HepG2 (cell line): Measurements from ENCODE around the gene VDR. TPM values are rescaled to one million over a fixed set of nuclear protein-coding genes. Genes with fewer than 3 reads are reported as not detected.

Source experiments
- ELF4 ChIP-seq: sonication (generic); formaldehyde crosslinking; IDR thresholded peaks from 2 replicates; pipeline ENCODE4 v1.5.0; 2020; ENCODE audit warnings: missing genetic modification reagents, mild to moderate bottlenecking, moderate library complexity, borderline replicate concordance
- HNF1B ChIP-seq: sonication (generic); formaldehyde crosslinking; IDR thresholded peaks from 2 replicates; pipeline ENCODE4 v1.5.1; 2020; ENCODE audit warnings: mild to moderate bottlenecking, moderate library complexity, missing genetic modification reagents
- IRF1 ChIP-seq: sonication (generic); formaldehyde crosslinking; IDR thresholded peaks from 2 replicates; pipeline ENCODE4 v1.4.0; 2020; ENCODE audit warnings: low read depth, mild to moderate bottlenecking, missing genetic modification reagents
- KDM5A ChIP-seq: fragments of 200-600 bp; sonication (generic); IDR thresholded peaks from 2 replicates; pipeline ENCODE4 v1.7.0; 2018; ENCODE audit warnings: antibody characterized with exemption, mild to moderate bottlenecking, low read length, borderline replicate concordance
- KLF11 ChIP-seq: IDR thresholded peaks from 2 replicates; pipeline ENCODE4 v1.6.1; 2016; ENCODE audit warnings: missing compliant biosample characterization
- LRRFIP1 ChIP-seq: sonication (generic); formaldehyde crosslinking; conservative IDR thresholded peaks from 2 replicates; pipeline ENCODE4 v1.4.0; 2020; ENCODE audit warnings: missing genetic modification reagents
- NKX3-1 ChIP-seq: sonication (generic); formaldehyde crosslinking; IDR thresholded peaks from 2 replicates; pipeline ENCODE4 v1.5.0; 2020; ENCODE audit warnings: missing genetic modification reagents
- PHF5A ChIP-seq: IDR thresholded peaks from one replicate; pipeline ENCODE4 v1.6.1; 2018; ENCODE audit warnings: low read depth, missing genetic modification reagents; ENCODE audit not compliant: unreplicated experiment
- PTBP1 ChIP-seq: fragments of 200-400 bp; formaldehyde crosslinking; IDR thresholded peaks from 2 replicates; pipeline ENCODE4 v1.6.1; 2018; ENCODE audit warnings: low read length, low read depth; ENCODE audit not compliant: poor library complexity, severe bottlenecking
- UBTF ChIP-seq: sonication (generic); formaldehyde crosslinking; IDR thresholded peaks from 2 replicates; pipeline ENCODE4 v1.4.0; 2020; ENCODE audit warnings: mild to moderate bottlenecking, missing genetic modification reagents
- ZBTB38 ChIP-seq: sonication (generic); formaldehyde crosslinking; IDR thresholded peaks from 2 replicates; pipeline ENCODE4 v1.5.1; 2020; ENCODE audit warnings: mild to moderate bottlenecking, missing genetic modification reagents
- ZEB1 ChIP-seq: IDR thresholded peaks from 2 replicates; pipeline ENCODE4 v1.6.1; 2012; ENCODE audit warnings: mild to moderate bottlenecking, low read depth, inconsistent platforms; ENCODE audit not compliant: insufficient replicate concordance
- ZNF230 ChIP-seq: sonication (generic); formaldehyde crosslinking; IDR thresholded peaks from 2 replicates; pipeline ENCODE4 v1.4.0; 2020; ENCODE audit warnings: mild to moderate bottlenecking, missing genetic modification reagents
- ZNF501 ChIP-seq: sonication (generic); formaldehyde crosslinking; IDR thresholded peaks from 2 replicates; pipeline ENCODE4 v1.5.1; 2020; ENCODE audit warnings: mild to moderate bottlenecking, moderate library complexity, missing genetic modification reagents
- ZNF616 ChIP-seq: sonication (generic); formaldehyde crosslinking; IDR thresholded peaks from 2 replicates; pipeline ENCODE4 v1.5.0; 2020; ENCODE audit warnings: low read depth, mild to moderate bottlenecking, missing genetic modification reagents
- ZNF619 ChIP-seq: sonication (generic); formaldehyde crosslinking; IDR thresholded peaks from 2 replicates; pipeline ENCODE4 v1.4.0; 2020; ENCODE audit warnings: mild to moderate bottlenecking, missing genetic modification reagents
- ZNF704 ChIP-seq: sonication (generic); formaldehyde crosslinking; IDR thresholded peaks from 2 replicates; pipeline ENCODE4 v1.8.1; 2023; ENCODE audit warnings: mild to moderate bottlenecking, inconsistent platforms, moderate library complexity, missing genetic modification reagents, borderline replicate concordance
- ZNF781 ChIP-seq: sonication (generic); formaldehyde crosslinking; IDR thresholded peaks from 2 replicates; pipeline ENCODE4 v1.5.1; 2020; ENCODE audit warnings: borderline replicate concordance, mild to moderate bottlenecking, missing genetic modification reagents; ENCODE audit errors: not compliant biosample characterization
- ZUFSP ChIP-seq: sonication (generic); formaldehyde crosslinking; IDR thresholded peaks from 2 replicates; pipeline ENCODE4 v1.9.0; 2021; ENCODE audit warnings: missing genetic modification reagents, mild to moderate bottlenecking, borderline replicate concordance
- polyA plus RNA-seq, 8 experiments: library from polyadenylated mRNA; depleted of rRNA in 3 of 8; stranded (reverse) in 7 of 8; unstranded in 1 of 8; fragments of >200 nt; fragmentation: Illumina TruSeq in 4 of 8; extraction: Trizol in 4 of 8; gene quantifications; 2 replicates each; pipeline versions ENCODE4 v1.2.1 to v1.2.3, GENCODE V29; 2011 to 2016; ENCODE audit warnings: low read depth in 4 of 8, missing spikeins in 1 of 8, mixed read lengths in 1 of 8; ENCODE audit not compliant: insufficient read depth in 1 of 8
- total RNA-seq, 5 experiments: library from RNA; depleted of rRNA; stranded (reverse); fragments of >200 nt; fragmentation: Illumina TruSeq; extraction: Trizol; gene quantifications; 2 replicates each; pipeline ENCODE4 v1.2.3, GENCODE V29; 2016; ENCODE audit warnings: low read depth in 1 of 5

Gene VDR
- total and polyA plus RNA-seq, 2 of the 13 experiments (the other 11 are each of a cell fraction or from before 2014, with no cell fraction given): 0.08 to 0.33 TPM

GRCh38 chr12:47852096-47852571, 52.7 kb downstream of the VDR start (continued):
- TF ChIP-seq ZNF704 (CRISPR knock-in tag): no peak
- TF ChIP-seq UBTF (CRISPR knock-in tag): no peak
- no peak for TF ChIP-seq ELF4 (CRISPR knock-in tag)
- TF ChIP-seq ZUFSP (CRISPR knock-in tag): no peak
- TF ChIP-seq ZEB1: no peak
- no peak for TF ChIP-seq ZNF619 (CRISPR knock-in tag)
- TF ChIP-seq NKX3-1 (CRISPR knock-in tag): no peak
- TF ChIP-seq LRRFIP1: no peak
- TF ChIP-seq HNF1B (CRISPR knock-in tag): peak; percentile 57; the same call in 1 of the 2 replicates
- TF ChIP-seq ZNF230 (CRISPR knock-in tag): no peak
- TF ChIP-seq ZNF616 (CRISPR knock-in tag): no peak
- peak; percentile 59; the same call in 1 of the 2 replicates for TF ChIP-seq ZNF501 (CRISPR knock-in tag)
- no peak for TF ChIP-seq IRF1 (CRISPR knock-in tag)
- no peak for TF ChIP-seq KLF11 (CRISPR knock-in tag)
- no peak for TF ChIP-seq ZBTB38
- no peak for TF ChIP-seq PHF5A (CRISPR knock-in tag)
- TF ChIP-seq PTBP1: no peak
- TF ChIP-seq KDM5A: no peak
- no peak for TF ChIP-seq ZNF781 (CRISPR knock-in tag)
